ENCODE results near the gene C17orf113.

C17orf113 gene

DNA sequence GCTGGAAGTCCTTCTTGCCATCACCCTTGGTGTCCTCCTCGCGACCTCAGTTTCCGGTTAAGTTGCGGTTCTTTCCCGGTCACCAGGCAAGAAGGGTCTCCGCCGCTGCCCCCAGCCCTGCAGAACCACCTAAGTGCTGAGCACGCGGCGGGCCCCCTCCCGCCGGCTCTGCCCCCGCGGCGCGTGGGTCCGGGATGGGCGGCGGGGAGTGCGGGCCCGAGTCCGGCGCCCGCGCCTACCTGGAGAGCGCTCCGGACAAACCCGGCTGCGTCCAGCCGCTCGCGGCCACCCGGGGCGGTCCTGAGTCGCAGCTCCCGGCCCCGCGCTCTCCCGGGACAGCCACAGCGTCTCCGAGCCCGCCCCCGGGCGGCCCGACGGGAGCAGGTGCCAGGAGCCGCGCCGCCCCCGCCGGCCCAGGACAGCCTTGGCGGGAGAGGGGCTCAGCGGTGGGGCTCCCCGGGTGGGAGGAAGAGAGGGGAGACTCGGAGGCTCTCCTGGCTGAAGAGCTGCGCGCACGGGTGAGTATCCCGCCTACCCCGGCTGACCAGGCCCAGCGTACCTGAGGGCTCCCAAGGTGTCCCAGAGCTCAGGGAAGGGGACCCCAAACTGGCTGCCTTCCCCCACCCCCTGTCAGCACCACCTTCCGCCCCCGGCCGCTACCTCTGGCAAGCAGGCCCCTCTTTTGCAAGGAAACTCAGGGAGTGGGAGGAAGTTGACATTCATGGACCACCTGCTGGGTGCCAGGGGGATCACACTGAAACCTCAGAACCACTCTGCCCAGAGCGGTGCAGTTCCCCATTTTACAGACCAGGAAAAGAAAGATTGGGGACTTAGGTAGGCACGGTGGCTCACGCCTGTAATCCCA lies 22.2 kb upstream of the C17orf113 start:
- no peak for DNase-seq

DNA sequence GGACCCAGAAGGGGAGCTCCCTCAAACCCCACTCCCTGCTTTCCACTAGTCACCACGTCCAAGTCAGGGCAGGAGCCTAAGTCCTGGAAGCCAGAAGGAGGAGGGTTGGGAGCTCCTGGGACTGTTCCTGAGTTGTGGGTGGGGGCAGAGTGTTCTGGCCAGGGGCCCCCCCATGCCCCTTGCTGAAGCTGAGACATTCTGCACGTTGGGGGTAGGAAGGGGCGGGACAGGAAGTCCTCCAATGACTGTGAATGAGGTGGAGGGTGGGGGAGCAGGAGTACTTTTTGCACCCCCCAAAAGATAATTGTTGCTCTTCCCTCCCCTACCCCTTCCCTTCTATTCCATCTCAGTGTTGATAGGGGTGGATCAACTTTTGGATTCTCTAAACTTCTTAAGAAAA lies 21.4 kb upstream of the C17orf113 start:
- no peak for DNase-seq

DNA sequence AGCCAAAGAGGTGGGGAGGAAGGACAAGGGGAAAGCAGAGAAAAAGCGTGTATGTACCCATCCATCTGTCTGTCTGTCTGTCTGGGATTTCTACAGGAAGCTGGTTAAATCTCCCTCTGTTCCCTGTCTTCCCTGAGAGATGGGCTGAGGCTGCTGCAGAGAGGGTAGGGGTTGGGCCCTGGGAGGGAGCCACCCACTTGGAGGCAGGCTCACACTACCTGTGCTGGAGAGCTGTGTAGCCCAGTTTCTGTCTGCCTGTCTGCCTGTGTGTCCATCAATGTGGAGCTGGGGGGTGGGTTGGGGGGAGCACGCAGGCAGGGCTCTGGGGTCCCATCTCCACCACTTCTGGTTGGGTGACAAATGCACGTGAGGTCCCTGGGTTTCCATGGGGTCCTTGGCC lies 18.6 kb upstream of the C17orf113 start:
- no peak for DNase-seq

DNA sequence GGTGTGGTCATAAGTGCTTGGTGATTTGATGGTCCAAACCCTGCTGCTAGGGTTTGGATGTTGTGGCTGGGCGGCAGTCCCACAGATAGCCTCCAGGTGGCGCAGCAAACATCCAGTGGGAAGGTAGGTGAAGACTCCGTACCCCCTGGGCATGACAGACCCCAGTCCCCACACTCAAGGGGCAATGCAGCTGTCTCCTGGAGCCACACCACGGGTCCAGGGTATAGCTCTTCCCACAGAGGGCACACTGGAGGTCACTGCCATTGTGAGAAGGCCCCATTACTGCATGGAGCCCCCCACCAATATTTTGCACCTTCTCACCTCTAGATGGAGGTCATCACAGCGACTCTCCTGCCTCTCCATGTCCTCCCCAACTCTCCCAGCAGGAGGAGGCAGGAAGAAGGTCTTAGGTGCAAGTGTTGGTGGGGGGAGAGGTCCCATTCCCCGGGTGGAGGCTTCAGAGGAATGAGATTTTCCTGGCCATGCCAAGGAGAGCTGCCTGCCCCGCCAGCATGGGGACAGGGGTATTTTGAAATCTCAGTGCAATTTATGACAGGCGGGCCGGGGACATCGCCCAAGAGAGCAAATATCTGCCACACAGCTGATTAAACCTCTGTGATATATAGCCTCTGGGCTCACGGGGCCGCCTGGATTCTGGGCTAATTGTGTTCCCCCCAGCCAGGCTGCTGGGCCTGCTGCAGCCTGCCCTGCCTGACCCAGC lies 17.1 kb upstream of the C17orf113 start:
- peak; percentile 78 for DNase-seq

DNA sequence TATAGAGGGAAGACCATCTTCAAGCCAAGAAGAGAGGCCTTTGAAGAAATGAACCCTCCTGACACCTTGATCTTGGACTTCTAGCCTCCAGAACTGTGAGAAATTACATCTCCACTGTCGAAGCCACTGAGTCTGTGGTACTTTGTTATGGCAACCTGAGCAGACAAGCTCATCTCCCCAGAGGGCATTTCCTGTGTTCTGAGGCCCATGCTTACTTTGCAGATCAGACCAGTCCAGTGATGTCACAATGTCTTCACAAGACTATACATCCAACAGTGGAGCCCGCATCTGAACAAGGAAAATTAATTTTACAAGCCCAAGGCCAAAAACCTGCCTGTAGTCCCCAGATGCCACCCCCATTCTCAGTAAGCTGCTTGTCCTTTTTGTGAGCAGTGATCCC lies 14.8 kb upstream of the C17orf113 start:
- DNase-seq = no peak

DNA sequence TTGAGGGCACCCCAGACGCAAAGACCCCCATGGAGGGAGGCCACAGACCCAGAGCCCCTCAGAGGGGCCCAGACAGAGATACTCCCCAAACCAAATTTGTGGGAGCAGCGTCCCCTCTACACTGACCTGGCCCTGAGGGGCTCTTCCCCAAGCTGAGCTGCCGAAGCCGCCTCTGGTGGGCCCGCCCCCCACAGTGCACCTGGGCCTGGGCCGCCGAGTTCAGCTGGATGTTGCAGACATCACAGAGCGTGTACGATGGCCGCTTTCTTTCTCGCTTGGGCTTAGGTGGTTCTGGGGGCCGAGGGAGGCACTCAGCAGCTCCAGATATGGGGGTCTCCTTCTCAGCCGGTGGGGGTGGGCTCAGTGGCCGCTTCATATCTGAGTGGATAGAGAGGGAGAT lies 12.3 kb upstream of the C17orf113 start:
- no peak for DNase-seq

DNA sequence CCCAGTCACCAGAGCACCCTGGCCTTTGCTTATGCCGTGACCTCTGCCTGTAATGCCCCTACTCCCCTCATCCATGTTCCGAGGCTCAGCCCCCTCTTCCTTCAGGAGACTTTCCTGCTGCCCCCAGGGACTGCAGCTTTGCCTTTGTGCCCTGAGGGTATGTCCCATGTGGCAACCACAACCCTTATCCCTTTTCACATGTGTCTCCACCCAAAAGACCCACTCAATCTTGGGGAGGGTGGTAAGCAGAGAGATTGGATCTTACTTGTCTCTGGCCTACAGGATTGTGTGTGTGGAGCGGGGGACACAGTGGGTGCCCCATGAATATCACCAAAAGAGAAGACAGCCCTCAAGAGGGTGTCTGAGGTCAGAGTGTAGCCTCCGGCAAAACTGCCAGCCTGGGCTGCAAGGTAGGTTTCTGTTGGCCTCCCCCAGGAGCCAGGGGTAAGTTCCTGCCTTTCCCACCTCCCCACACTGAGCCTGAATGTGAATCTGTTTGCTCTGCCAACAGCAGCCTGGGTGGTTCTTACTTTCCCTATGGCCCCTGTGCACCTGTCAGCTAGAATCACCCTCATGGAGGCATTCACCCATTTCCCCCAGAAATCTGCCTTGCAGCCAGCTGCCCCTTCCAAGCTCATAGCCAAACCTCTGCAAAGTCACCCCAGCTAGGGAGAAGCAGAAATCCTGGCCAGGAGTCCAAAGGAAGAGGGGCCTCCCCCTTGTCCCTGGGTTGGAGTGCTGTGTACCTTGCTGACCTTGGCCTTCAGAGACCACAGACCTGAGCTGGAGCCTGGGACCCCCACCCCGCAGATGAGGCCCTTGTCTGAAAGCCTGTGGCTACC lies 11.5 kb upstream of the C17orf113 start:
- no peak for DNase-seq

DNA sequence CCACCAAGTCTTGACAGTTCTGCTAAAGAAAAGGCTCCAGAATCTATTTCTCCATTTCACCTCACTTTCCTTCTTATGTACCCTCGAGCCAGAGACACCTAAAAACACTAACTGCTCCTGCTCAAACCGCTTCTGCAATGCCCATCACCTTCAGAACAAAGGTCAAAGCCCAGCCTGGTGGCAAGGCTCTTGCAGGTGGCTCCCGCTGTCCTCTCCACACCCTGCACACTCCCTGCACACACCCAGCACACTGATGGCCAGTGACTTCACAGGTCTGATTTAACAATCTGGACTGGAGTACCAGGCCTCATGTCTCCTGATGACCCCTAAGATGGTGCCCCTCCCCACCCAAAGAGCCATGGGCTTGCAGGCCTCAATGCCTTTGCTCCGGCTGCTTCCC lies 9.8 kb upstream of the C17orf113 start:
- DNase-seq = no peak

DNA sequence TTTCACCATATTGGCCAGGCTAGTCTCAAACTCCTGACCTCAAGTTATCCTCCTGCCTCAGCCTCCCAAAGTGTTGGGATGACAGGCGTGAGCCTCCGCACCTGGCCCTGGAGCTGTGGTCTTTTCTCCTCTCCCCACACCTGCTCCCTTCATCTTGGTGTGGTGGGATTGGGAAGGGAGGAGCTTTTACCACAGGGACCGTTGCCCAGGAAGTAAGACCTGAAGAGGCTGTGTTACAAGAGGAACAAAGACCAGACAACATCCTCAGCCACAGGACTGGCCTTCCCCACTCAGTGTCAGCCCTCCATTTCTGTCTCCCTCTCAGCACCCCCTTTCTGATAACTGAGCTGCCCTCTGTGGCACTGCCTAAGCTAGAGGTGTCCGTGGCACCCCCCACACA lies 9.4 kb upstream of the C17orf113 start:
- no peak for DNase-seq

DNA sequence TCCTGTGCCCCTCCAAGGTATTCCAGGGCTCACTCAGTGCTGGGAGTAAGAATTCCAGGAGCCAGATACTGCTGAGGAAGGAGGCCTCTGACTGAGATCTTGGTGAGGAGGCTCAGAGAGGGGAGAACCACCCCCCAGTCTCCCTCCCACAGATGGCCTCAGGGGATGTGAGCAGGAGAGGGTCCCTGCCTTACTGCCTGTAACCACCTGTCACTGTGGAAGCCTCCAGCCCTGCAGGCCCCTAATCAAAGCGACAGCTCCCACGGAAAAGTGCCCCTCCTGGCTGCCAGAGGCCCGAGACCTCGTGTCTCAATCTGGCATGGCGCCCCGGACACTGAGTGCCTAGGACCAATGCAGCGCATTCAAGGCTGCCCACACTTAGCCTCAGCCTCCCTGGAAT lies 7.7 kb upstream of the C17orf113 start:
- DNase-seq = no peak

DNA sequence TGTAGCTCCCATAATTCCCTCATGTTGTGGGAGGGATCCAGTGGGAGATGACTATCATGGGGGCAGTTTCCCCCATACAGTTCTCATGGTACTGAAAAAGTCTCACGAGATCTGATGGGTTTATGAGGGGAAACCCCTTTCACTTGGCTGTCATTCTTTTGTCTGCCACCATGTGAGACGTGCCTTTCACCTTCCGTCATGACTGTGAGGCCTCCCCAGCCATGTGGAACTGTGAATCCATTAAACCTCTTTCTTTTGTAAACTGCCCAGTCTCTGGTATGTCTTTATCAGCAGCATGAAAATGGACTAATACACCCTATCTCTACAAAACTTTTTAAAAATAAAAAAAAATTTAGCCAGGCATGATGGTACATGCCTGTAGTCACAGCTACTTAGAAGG lies 6.2 kb upstream of the C17orf113 start:
- DNase-seq = no peak

DNA sequence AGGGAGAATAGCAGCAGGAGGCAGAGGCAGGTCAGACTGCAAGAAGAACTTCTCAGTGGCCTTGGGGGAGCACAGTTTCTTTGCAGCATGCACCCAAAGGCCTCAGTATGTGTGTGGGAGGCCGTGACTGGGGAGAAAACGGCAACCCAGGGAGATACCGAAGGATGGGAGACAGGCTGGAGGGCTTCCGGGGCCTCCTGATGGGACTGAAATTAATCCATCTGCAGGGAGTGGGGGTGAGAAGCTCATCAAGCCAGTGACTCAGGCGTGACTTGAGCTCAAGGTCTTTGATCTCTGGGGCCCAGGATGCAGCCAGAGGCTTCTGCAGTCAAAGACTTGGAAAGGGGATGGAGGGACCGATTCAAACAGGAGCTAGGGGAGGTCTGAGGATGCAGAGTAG lies 5.1 kb upstream of the C17orf113 start:
- DNase-seq = no peak

DNA sequence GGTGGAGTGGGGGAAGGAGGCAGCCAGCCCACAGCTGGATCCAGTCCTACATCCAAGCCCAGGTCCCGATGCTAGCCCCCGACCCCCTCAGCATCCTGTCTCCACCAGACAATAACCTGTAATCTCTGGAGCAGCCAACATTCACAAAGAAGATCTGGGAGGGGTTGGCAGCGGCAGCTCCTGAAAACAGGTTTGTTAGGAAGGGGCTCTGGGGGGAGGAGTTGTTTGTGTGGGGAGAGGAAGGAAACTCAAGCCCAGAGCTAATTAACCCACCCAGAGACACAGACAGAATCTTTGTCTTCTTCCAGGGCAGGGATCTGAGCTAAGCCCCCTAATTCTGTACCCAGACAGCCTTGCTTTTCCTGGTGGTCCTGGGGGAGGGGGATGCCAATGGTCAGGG lies 4.6 kb upstream of the C17orf113 start:
- DNase-seq = no peak

DNA sequence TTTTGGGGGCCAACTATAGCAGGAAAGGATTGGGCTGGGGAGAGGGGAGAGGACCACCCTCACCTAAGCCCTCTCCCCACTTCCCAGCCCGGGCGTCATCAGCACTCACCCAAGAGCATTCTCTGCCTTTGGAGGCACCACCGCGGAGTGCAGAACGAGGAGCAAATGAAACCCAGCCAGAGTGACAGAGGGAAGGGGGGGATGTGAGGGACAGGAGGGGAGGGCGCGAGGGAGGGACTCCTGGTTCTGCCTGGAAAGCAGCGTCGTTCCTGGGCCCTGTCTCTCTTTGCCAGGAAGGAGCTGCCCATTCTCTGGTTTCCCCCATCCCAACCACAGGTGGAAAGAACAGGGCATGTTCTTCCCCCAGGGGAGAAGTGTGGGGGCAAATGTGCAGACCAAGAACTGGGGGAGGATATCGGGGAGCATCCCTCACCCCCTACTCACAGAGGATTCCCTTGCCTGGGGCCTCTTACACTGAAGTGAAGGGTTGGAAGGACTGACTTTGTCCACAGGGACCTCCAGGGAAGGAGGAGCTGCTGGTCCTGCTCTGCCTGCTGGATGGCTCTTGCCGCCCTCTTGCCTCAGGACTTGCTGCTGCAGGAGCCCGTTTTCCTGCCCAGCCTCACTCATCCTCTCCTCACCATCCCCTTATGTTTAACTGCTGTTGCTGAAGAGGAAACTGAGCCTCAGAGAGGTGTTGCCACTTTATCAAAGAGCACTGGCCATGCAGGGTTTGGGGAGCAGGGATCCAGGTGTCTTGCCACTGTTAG lies 3.5 kb upstream of the C17orf113 start:
- DNase-seq = no peak

DNA sequence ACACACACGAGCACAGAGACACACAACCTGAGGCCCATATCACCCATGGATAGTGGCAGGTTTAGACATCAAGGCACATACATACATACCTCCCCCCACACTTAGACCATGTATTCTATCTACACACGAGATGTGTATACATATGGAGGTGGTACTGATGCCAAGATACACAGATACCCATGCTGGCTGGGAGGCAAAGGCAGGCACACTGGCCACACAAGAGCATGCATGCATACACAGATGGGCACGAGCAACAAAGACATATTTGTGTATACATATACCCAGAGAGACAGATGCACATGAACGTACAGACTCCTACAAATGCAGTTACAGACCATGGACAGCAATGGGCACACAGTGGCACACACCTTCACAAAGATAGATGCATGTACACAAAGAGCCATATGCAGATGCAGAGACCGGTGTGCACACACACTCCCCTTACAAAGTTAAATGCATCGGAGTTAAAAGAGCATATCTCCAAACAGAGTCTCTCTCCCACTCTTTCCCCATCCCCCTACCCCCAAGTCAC lies 2.0 kb upstream of the C17orf113 start:
- DNase-seq = no peak

DNA sequence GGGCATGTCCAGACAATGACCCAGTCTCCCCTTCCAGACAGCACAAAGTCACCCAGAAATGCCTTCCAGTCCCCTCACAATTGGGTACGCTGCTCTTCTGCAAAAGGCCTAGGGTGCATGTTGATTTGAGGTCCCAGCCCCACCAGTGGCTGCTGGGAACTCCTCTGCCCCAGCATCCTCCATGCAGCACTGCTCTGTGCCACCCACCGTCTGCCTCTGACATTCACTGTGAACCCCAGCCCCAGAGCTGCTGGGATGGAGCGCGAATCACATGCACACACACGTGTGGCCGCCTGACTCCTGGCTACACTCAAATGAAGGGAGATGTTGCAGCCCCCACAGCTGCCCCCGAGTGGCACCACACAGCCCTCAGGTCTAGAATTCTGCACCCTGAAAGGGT lies 1.2 kb upstream of the C17orf113 start:
- DNase-seq = no peak

DNA sequence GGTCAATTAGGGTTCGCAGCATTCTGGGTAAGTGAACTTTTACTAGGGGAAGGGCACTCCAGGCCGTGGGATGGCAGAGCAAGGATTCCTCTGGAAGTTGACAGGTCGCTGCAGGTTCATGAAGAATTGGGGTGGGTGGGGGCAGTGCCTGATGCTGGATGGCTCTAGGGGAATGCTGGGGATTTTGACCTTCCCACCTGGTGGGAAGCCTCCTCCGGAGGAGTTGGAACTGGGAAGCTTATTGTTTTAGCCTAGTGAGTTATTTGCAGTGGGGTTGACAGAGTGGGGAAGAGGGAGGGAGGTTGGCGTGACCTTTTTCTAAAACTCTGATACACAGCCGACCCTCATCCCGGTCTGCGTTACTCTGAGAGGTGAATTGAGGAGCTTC lies 606 bp upstream of the C17orf113 start:
- no peak for DNase-seq

DNA sequence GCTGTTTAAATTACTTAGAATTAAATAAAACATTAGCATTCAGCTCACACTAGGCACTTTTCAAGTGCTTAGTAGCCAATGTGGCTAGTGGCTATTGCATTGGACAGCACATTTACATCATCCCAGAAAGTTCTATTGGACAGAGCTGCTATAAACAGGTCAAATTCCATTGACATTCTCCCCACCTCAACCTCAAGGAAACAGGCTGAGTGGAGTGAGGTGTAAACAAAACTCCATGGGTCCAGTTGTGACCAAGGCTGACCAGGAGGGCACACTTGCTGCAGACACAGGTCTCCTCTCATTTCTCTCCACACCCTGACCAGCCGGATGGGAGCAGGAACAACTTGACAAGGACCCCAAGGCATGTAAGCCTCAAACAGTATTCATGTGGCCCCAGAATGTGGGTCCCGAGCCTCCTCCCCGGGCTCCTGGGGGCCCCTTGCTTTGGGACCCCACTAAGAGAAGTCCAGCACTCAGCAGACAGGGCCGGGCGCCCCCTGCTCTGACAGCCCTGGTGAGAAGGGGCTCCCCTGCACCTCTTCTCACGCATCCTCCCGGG lies 488 bp downstream of the C17orf113 start:
- no peak for DNase-seq

DNA sequence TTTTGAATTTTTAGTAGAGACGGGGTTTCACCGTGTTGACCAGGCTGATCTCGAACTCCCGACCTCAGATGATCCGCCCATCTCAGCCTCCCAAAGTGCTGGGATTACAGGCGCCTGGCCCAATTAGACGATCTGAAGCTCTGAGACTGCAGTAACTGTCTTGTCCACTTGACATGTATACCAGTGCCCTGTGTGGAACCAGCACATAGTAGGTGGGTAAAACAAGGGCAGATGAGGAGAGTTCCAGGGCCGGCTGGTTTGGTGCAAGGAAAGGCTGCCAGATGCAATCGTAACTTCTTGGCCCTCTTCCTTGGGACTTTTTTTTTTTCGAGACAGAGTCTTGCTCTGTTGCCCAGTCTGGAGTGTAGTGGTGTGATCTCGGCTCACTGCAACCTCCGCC lies 3.1 kb downstream of the C17orf113 start:
- no peak for DNase-seq

DNA sequence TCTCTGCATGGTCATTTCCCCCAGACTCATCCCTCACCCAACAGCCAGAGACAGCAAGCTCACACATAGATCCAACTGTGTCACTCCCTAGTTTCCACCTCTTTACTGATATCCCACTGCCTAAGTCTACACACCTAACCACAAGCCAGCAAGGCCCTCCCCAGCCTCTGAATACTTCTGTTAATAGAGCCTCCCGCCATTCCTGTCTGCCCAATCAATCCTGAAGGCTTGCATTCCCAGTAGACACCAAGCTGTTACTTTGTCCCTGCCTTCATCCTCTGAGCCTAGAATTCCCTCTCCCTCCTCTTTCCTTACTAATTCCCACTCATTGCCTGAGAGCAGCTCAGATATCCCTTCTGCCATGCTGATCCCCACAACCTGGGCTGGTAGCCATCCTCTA lies 4.7 kb downstream of the C17orf113 start:
- DNase-seq = no peak

DNA sequence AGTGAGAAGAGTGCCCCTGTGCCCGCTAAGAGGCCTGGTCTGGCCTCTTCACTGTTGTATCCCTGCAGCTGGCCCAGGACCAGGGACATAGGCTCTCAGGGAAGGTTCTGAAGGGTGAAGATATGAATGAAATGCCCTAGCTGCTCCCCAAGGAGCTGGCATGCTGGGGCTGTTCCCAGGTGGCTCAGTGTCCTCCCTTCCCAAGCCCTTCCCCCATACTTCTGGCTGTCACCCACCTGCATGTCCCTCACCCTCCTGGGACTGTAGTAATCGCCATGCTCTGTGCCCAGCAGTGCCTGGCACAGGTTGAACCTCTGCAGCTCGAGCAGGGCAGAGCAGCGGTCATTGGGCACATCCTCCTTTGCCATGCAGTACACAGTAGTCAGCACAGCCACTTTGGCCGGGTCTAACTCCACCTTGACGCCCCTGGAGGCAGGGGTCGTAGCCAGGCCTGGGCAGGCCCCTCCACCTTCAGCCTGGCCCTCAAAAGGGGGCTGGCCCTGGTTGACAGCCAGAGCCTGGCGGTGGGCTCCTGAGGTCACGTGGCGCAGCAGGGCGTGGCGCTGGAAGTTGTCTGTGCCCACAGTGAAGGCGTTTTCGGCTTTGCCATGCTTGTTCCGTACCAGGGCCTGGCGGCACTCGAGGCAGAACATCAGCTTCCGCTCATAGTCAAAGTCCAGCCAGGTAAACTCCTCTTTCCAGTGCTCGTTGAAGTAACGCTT lies 7.6 kb downstream of the C17orf113 start:
- no peak for DNase-seq

DNA sequence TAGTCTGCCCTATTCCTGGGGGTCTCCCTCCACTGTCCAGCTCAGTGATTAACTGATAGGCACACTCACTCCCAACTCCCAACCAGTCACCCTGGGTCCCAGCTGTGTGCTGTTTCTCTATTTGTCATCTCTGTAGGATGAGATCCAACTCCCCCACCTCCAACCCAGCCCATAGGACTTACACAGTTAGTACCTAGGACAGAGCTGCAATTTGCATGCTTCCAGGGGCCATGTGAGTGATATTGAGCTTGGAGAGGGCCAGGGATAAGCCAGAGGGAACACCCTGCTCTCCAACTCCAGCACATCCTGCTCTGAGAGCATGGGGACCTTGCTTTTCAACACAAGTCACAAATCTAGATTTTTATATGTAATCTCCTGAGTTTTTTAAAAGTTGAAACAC lies 8.8 kb downstream of the C17orf113 start:
- DNase-seq = no peak
